GM12864 (cell line): ENCODE data around the gene TSPAN10.

Experiments
- DNase-seq: peaks from one replicate; pipeline ENCODE4 v3.0.0-alpha.2; 2011; ENCODE audit warnings: low read depth
- H3K4me3 ChIP-seq: 2 replicates; pipeline ENCODE4 v1.5.1; 2011; ENCODE audit warnings: mild to moderate bottlenecking, low read depth, low read length, control low read depth
- TF ChIP-seq, protein P1 (sequence below): IDR thresholded peaks from 2 replicates; pipeline ENCODE4 v1.5.1; 2011; ENCODE audit warnings: low read depth, mild to moderate bottlenecking, moderate library complexity, low read length, control low read depth, inconsistent platforms; ENCODE audit errors: missing control alignments

The TSPAN10 gene

DNA sequence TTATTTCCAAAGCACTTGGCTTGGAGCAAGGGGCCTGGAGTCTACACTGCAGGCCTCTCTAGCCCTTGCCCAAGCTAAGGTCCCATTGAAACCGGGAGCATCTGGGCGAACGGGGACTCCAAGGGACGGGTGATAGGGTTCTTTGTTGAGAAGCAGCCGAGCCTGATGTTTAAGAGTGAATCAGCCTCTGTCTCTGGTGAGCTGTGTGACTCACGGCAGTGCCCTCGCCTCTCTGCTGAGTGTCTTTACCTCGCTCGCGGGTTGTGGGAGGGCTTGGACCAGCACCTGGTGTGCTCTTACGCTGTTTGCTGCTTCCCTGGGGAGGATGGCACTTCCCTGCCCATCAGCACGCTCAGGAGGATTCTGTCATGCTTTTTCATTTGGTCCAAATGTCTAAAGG lies 48.1 kb downstream of the TSPAN10 start:
- peak overlapping the region; percentile 66 for H3K4me3 ChIP-seq
- TF ChIP-seq, protein P1, sequence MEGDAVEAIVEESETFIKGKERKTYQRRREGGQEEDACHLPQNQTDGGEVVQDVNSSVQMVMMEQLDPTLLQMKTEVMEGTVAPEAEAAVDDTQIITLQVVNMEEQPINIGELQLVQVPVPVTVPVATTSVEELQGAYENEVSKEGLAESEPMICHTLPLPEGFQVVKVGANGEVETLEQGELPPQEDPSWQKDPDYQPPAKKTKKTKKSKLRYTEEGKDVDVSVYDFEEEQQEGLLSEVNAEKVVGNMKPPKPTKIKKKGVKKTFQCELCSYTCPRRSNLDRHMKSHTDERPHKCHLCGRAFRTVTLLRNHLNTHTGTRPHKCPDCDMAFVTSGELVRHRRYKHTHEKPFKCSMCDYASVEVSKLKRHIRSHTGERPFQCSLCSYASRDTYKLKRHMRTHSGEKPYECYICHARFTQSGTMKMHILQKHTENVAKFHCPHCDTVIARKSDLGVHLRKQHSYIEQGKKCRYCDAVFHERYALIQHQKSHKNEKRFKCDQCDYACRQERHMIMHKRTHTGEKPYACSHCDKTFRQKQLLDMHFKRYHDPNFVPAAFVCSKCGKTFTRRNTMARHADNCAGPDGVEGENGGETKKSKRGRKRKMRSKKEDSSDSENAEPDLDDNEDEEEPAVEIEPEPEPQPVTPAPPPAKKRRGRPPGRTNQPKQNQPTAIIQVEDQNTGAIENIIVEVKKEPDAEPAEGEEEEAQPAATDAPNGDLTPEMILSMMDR = no peak
- no peak for DNase-seq

DNA sequence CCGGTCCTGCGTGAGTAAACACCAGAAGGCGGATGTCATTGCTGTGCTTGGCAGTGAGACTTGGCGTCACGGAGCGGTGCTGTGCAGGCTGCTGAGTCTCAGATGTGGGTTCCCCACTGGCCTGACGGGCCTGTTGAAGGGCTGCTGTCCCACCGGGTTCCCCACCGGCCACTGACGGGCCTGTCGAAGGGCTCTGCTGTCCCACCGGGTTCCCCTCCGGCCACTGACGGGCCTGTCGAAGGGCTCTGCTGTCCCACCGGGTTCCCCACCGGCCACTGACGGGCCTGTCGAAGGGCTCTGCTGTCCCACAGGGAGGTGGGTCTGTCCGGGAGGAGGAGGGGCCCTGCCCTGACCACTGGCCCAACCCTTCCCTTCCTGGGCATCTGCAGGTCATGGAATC lies 49.6 kb downstream of the TSPAN10 start:
- TF ChIP-seq, protein P1 = no peak
- DNase-seq = no peak
- no peak overlapping the region for H3K4me3 ChIP-seq

DNA sequence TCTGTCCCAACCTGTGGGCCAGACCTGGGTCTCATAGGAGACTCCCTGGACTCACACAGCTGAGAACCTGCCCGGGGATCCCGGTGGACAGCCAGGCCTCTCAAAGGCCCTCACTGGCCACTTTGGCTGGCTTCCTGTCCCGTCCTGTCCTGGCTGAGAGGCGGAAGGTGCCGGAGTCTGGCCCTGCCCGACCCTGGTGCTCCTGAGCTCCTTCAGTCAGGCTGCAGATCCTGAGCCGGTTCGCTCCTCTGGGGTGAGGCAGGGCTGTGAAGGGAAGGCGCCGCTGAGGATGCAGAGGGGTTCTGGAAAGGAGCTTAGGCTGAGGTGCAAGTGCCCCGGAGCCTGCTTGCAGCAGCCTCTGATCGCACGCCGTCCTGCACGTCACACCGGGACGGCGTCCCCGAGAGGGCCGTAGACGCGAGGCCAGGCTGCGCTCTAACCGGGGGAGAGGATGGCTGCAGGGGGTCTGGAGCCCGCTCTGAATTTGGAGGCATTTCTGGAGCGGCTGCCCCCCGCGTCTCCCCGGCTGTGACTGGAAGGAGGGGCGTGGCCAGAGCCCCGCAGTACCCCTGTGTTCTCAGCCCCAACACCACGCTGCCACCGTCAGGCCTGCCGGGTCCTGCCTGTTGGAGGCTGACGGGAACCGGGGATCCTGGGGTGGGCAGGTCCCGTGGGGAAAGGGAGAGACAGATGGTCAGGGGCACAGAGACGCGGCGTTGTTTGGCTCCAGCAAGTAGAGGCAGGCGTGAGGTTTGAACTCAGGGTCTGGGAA lies 51.0 kb downstream of the TSPAN10 start:
- TF ChIP-seq, protein P1 = no peak
- no peak for DNase-seq
- no peak overlapping the region for H3K4me3 ChIP-seq

DNA sequence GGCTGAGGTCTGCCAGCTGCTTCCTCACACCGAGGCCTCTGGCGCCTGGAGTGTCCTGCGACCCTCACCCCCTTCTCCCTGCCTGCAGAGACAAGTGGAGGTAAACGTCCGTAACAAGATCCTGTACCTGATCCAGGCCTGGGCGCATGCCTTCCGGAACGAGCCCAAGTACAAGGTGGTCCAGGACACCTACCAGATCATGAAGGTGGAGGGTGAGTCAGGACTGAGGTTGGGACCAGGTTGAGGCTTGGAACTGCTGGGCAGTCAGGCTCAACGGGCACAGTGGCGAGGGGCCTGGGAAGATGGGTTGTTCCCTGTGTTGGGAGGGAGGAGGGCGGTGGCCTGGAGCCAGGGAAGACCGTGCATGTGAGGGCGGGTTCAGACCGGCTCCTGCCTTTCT lies 51.6 kb downstream of the TSPAN10 start:
- H3K4me3 ChIP-seq = no peak overlapping the region
- DNase-seq = no peak
- TF ChIP-seq, protein P1 = no peak

DNA sequence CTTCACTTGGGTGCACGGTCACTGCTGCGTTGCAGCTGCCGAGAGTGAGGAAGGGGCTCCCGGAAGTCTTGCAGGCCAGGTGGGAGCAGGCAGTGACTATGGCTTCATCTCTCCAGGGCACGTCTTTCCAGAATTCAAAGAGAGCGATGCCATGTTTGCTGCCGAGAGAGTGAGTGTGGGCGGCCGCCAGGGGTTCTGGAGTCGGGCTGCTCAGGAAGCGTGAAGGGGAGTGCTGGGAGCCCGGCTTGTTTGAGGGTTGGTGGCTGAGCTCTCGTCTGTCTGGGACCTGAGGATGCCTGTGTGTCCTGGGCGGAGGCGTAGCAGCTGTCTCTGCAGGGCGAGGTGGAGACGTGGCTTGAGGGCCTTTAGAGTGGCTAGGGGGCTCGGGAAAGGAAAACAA lies 53.1 kb downstream of the TSPAN10 start:
- TF ChIP-seq, protein P1 = no peak
- DNase-seq = no peak
- no peak overlapping the region for H3K4me3 ChIP-seq

DNA sequence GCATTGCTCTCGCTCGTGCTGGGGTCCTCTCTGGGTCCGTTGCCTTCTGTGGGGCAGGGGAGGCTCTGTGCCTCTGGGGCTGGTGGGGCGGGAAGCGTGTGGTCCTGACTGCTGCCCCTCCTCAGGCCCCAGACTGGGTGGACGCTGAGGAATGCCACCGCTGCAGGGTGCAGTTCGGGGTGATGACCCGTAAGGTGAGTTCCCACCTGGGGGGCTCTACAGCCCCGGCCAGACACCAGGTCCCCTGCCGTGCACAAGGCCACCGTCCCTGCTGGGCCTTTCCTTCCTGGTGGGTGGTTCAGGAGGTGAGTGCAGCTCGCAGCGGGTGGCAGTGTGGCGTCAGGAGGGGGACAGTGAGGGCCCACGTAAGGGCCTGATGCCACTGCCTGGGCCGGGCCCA lies 53.6 kb downstream of the TSPAN10 start:
- TF ChIP-seq, protein P1 = no peak
- no peak overlapping the region for H3K4me3 ChIP-seq
- no peak for DNase-seq

DNA sequence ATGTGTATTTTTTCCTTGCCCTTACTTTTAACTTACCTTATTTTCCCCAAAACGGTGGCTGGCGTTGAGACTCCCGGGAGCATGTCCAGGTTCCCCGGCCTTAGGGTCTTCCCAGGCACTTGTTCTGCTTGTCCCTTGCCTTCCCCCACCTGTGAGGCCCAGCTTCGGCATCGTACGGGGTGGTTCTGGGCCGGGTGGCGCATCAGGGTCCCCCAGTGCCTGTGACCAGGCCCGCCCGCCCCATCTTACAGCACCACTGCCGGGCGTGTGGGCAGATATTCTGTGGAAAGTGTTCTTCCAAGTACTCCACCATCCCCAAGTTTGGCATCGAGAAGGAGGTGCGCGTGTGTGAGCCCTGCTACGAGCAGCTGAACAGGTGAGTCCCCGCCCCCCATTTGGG lies 54.2 kb downstream of the TSPAN10 start:
- no peak overlapping the region for H3K4me3 ChIP-seq
- no peak for DNase-seq
- TF ChIP-seq, protein P1 = no peak
